ENCODE results near the gene CD300LD. TPM values are rescaled to one million over a fixed set of nuclear protein-coding genes. Genes with fewer than 3 reads are reported as not detected.

The CD300LD gene
- total and polyA plus RNA-seq, 2 of the 8 experiments (the other 6 are each of a cell fraction or from before 2014, with no cell fraction given): not detected

DNA sequence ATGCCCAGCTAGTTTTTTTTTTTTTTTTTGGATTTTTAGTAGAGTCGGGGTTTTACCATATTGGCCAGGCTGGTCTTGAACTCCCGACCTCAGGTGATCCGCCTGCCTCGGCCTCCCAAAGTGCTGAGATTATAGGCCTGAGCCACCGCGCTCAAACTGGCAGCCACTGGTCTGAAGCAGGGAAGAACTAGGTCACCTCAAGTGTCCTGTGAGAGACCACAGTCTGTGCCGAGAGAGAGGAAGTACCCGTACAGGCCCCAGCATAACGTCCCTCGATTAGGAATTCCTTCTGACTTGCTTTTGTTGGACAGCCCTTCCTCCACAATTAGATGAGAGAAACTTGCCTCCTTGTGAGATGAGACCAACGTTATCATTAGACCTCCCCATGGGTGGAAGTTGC is 45.2 kb upstream of the CD300LD start:
- no peak overlapping the region; the same call in 1 of the 2 replicates for H4K8ac ChIP-seq (ENCODE audit: extremely low read depth, insufficient read depth, low read length)
- DNase-seq (ENCODE audit: low read depth in 1 of 2, low spot score in 2 of 2) (no peak), FAIRE-seq (no peak)
- no peak overlapping the region for H2BK120ac ChIP-seq (replicated peaks; ENCODE audit: low read depth, low read length)
- no peak overlapping the region for H2BK12ac ChIP-seq (ENCODE audit: low read depth, low read length)
- H3K27ac ChIP-seq (ENCODE audit: low read depth, low read length): no peak overlapping the region
- H2AK5ac ChIP-seq (ENCODE audit: low read depth, low read length): no peak overlapping the region
- H3K79me2 ChIP-seq (ENCODE audit: control insufficient read depth in 1 of 2, insufficient read depth in 2 of 2, low read length in 2 of 2): no peaks in the 10 kb centered on the region
- WGBS, 2 experiments (ENCODE audit: extremely low coverage in 1 of 2, insufficient coverage in 1 of 2, insufficient read length in 1 of 2, insufficient replicate concordance in 2 of 2, low coverage in 1 of 2, low lambda C conversion rate in 2 of 2, missing lambda C conversion rate in 1 of 2): 80% methylated on average over 8 of the region's 11 CpGs; no CpG with 5 or more reads in 1 of the 2 experiments
- CTCF ChIA-PET (ENCODE audit: partially characterized antibody): interaction anchor here (0.9 kb wide), 1 partner anchor 40 kb away, joined by 6 read pairs; no protein-coding TSS in a partner anchor
- H3K4me2 ChIP-seq (ENCODE audit: insufficient read depth in 1 of 2, low read depth in 2 of 2, low read length in 2 of 2): no peak overlapping the region
- H2BK20ac ChIP-seq (ENCODE audit: low read length): no peak overlapping the region
- H3K14ac ChIP-seq (ENCODE audit: insufficient read length): no peak overlapping the region
- H3K9ac ChIP-seq (replicated peaks in 1 of 4; ENCODE audit: extremely low read depth in 1 of 4, low read depth in 3 of 4, low read length in 3 of 4): no peak overlapping the region
- no peaks in the 10 kb centered on the region for H3K23me2 ChIP-seq (ENCODE audit: low read depth, low read length)
- no peak overlapping the region for H2BK5ac ChIP-seq (ENCODE audit: low read depth, low read length)
- H2BK15ac ChIP-seq (ENCODE audit: low read length): no peak overlapping the region
- no peaks in the 10 kb centered on the region for H3K36me3 ChIP-seq (ENCODE audit: control insufficient read depth in 2 of 4, insufficient read depth in 4 of 4, low read length in 3 of 4)
- no peaks in the 10 kb centered on the region for H4K20me1 ChIP-seq (replicated peaks in 1 of 2; ENCODE audit: control insufficient read depth in 1 of 2, insufficient read depth in 2 of 2, low read length in 2 of 2)
- no peaks in the 10 kb centered on the region; a peak in 1 of 7 replicates for H3K27me3 ChIP-seq (replicated peaks in 1 of 4; ENCODE audit: control insufficient read depth in 3 of 4, extremely low read depth in 1 of 4, insufficient read depth in 3 of 4, low read length in 3 of 4)
- H3K9me3 ChIP-seq (ENCODE audit: insufficient read depth in 2 of 2, low read depth in 1 of 2, low read length in 1 of 2): no peaks in the 10 kb centered on the region
- peaks cover 4 to 19% (median 11%) of the 10 kb centered on the region in 4 experiments for H3K4me1 ChIP-seq (replicated peaks in 1 of 4; ENCODE audit: control insufficient read depth in 3 of 4, insufficient read depth in 4 of 4, low read length in 3 of 4)
- H3K4ac ChIP-seq (replicated peaks; ENCODE audit: insufficient read length, low read depth, low read length): no peak overlapping the region
- no peak overlapping the region for H3K23ac ChIP-seq (ENCODE audit: insufficient read length)
- POLR2A ChIA-PET (ENCODE audit: partially characterized antibody): no interaction called here
- no peaks in the 10 kb centered on the region for H3K79me1 ChIP-seq (ENCODE audit: low read depth, low read length)
- no peak overlapping the region for H4K5ac ChIP-seq (ENCODE audit: insufficient read length, low read depth, low read length)
- H2AFZ ChIP-seq (ENCODE audit: low read length): no peak overlapping the region
- H3K56ac ChIP-seq (replicated peaks; ENCODE audit: insufficient read length, low read depth, low read length): no peak overlapping the region
- no peak overlapping the region for H4K91ac ChIP-seq (replicated peaks; ENCODE audit: insufficient read length, low read length)
- H3K18ac ChIP-seq (ENCODE audit: extremely low read depth, low read length): no peak overlapping the region
- H3K4me3 ChIP-seq (ENCODE audit: extremely low read depth in 1 of 4, insufficient read depth in 2 of 4, low read depth in 3 of 4, low read length in 4 of 4): no peak overlapping the region
- TF ChIP-seq BCL11A (IDR thresholded peaks at IDR 0.05; ENCODE audit: low read depth in 2 of 2, low read length in 2 of 2) (no peak), ZNF274 (IDR thresholded peaks at IDR 0.05; ENCODE audit: borderline replicate concordance, extremely low read depth, low read length) (no peak), NANOG (IDR thresholded peaks at IDR 0.05; ENCODE audit: insufficient read depth, low read depth, low read length, poor library complexity, severe bottlenecking) (no peak), POLR2AphosphoS5 (IDR thresholded peaks at IDR 0.05; ENCODE audit: low read depth, low read length) (no peak), CREB1 (IDR thresholded peaks at IDR 0.05) (no peak), CHD1 (IDR thresholded peaks at IDR 0.05; ENCODE audit: low read depth, low read length) (no peak), TBP (IDR thresholded peaks at IDR 0.05; ENCODE audit: low read depth, low read length) (no peak), PHF8 (conservative IDR thresholded peaks at IDR 0.05; ENCODE audit: low read depth, low read length) (no peak), KDM4A (IDR thresholded peaks at IDR 0.05; ENCODE audit: low read depth, low read length, severe bottlenecking) (no peak)
- TF ChIP-seq, protein P1, sequence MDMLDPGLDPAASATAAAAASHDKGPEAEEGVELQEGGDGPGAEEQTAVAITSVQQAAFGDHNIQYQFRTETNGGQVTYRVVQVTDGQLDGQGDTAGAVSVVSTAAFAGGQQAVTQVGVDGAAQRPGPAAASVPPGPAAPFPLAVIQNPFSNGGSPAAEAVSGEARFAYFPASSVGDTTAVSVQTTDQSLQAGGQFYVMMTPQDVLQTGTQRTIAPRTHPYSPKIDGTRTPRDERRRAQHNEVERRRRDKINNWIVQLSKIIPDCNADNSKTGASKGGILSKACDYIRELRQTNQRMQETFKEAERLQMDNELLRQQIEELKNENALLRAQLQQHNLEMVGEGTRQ (IDR thresholded peaks at IDR 0.05; ENCODE audit: low read length): no peak
- TF ChIP-seq, protein P2, sequence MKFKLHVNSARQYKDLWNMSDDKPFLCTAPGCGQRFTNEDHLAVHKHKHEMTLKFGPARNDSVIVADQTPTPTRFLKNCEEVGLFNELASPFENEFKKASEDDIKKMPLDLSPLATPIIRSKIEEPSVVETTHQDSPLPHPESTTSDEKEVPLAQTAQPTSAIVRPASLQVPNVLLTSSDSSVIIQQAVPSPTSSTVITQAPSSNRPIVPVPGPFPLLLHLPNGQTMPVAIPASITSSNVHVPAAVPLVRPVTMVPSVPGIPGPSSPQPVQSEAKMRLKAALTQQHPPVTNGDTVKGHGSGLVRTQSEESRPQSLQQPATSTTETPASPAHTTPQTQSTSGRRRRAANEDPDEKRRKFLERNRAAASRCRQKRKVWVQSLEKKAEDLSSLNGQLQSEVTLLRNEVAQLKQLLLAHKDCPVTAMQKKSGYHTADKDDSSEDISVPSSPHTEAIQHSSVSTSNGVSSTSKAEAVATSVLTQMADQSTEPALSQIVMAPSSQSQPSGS (IDR thresholded peaks at IDR 0.05; ENCODE audit: low read length): no peak

All from H1 (cell line).